HepG2 (cell line): ENCODE data around the gene JPH2.

Experiments
- FOXK2 ChIP-seq: fragments of 450-650 bp; IDR thresholded peaks from 2 replicates; pipeline ENCODE4 v1.6.1; 2016
- KLF6 ChIP-seq: IDR thresholded peaks from 2 replicates; pipeline ENCODE4 v1.8.0; 2016; ENCODE audit warnings: missing biosample characterization, missing genetic modification reagents
- STAT5B ChIP-seq: sonication (generic); formaldehyde crosslinking; IDR thresholded peaks from 2 replicates; pipeline ENCODE4 v1.4.0; 2020; ENCODE audit warnings: missing genetic modification reagents
- TBL1XR1 ChIP-seq: fragments of 150-350 bp; IDR thresholded peaks from 2 replicates; pipeline ENCODE4 v1.6.1; 2014; ENCODE audit warnings: borderline replicate concordance, low read length; ENCODE audit not compliant: partially characterized antibody
- TFDP1 ChIP-seq: IDR thresholded peaks from 2 replicates; pipeline ENCODE4 v1.6.1; 2016; ENCODE audit warnings: missing compliant biosample characterization, missing genetic modification reagents, borderline replicate concordance
- ZMYM2 ChIP-seq: sonication (generic); formaldehyde crosslinking; IDR thresholded peaks from 2 replicates; pipeline ENCODE4 v1.8.0; 2022; ENCODE audit warnings: mild to moderate bottlenecking, missing genetic modification reagents
- ZNF576 ChIP-seq: sonication (generic); formaldehyde crosslinking; IDR thresholded peaks from 2 replicates; pipeline ENCODE4 v1.4.0; 2020; ENCODE audit warnings: mild to moderate bottlenecking, missing genetic modification reagents
- ZNF746 ChIP-seq: sonication (generic); formaldehyde crosslinking; IDR thresholded peaks from 2 replicates; pipeline ENCODE4 v1.8.0; 2022; ENCODE audit warnings: mild to moderate bottlenecking, missing genetic modification reagents
- ZNF782 ChIP-seq: sonication (generic); formaldehyde crosslinking; IDR thresholded peaks from 2 replicates; pipeline ENCODE4 v1.4.0; 2020; ENCODE audit warnings: missing genetic modification reagents, mild to moderate bottlenecking, borderline replicate concordance
- TF ChIP-seq, protein P1 (sequence below): sonication (generic); formaldehyde crosslinking; IDR thresholded peaks from 2 replicates; pipeline ENCODE4 v1.5.0; 2020; ENCODE audit warnings: mild to moderate bottlenecking, missing genetic modification reagents, moderate library complexity

- TF ChIP-seq ZNF782 (CRISPR knock-in tag) (no peak), STAT5B (no peak), ZNF576 (CRISPR knock-in tag) (no peak), TBL1XR1 (no peak), KLF6 (CRISPR knock-in tag) (no peak), ZMYM2 (no peak), FOXK2 (no peak), TFDP1 (CRISPR knock-in tag) (no peak), ZNF746 (CRISPR knock-in tag) (no peak)
- TF ChIP-seq, protein P1, sequence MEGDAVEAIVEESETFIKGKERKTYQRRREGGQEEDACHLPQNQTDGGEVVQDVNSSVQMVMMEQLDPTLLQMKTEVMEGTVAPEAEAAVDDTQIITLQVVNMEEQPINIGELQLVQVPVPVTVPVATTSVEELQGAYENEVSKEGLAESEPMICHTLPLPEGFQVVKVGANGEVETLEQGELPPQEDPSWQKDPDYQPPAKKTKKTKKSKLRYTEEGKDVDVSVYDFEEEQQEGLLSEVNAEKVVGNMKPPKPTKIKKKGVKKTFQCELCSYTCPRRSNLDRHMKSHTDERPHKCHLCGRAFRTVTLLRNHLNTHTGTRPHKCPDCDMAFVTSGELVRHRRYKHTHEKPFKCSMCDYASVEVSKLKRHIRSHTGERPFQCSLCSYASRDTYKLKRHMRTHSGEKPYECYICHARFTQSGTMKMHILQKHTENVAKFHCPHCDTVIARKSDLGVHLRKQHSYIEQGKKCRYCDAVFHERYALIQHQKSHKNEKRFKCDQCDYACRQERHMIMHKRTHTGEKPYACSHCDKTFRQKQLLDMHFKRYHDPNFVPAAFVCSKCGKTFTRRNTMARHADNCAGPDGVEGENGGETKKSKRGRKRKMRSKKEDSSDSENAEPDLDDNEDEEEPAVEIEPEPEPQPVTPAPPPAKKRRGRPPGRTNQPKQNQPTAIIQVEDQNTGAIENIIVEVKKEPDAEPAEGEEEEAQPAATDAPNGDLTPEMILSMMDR (CRISPR knock-in tag): no peak
These were observed 122.2 kb downstream of the JPH2 start for GRCh38 chr20:44064501-44065400.
